DMS79 treated with DMSO at 0.1 percent for 48 hours (cell line): ENCODE measurements around the gene CENPB.

Experiments used
- DNase-seq: peaks from one replicate; lab custom pipeline; 2025; lab: John Stamatoyannopoulos, UW

Gene CENPB

DNA sequence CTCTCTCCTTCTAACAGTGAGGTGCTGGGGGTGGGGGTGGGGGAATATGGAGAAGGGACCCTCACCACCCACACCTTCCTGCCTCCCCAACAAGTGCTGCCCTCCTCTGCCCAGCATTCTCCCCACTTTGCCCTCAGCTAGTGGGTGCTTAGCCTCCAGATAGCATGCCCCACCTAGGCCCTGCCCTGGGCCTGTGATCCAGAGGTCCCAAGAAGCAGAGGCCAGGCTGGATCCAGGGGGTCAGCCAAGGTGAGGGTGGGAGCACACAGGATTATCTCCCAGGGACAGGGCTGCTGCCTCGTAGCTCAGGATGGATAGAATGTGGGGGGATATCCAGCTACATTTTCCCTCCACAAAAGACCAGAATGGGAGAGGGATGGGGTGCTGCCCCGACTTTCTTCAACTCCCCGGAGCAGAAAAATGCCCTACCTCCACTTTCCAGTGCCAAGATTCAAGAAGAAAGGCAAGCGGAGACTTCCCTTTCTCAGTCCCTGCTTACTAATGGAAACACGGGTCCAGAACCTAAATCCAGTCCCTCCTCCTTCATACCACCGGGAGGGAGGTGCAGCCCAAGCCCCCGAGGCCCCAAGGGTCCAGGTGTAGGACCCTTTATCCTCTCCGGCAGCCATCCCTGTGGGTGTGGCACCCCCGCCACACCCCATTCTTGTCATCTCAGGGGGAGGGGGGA lies 20.0 kb downstream of the CENPB start:
- no peak for DNase-seq

DNA sequence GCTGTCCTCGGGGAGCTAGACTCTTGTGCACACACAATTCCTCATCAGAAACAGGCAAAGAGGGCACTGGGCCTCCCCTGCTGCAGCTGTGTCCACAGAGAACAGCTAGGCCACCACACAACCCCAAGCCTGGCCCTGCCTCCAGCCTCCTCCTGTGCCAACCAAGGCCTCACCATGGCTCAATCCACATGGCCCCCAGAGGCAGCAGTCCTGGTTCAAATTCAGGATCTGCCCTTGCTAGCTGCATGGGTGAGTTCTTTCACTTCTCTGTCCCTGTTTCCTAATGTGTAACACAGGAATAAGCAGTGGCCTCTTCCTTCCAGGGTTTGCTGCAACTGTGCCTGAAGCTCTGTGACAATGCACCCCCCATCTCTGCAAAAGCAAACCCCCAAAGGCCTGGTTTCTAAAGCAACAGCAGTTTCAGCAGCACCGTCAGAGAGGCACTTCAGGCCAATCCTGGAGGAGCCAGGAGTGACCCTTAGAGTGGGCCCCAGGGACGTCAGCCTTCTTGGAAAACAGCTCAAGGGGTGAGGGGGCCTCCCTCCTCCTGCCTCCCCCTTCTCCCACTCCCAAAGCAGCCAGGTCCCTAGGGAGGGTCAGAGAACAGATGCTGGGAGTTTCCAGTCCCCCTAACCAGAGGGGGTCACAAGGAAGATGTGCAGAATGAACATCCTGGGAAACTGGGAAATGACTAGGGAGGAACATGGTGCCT lies 21.2 kb downstream of the CENPB start:
- no peak for DNase-seq

DNA sequence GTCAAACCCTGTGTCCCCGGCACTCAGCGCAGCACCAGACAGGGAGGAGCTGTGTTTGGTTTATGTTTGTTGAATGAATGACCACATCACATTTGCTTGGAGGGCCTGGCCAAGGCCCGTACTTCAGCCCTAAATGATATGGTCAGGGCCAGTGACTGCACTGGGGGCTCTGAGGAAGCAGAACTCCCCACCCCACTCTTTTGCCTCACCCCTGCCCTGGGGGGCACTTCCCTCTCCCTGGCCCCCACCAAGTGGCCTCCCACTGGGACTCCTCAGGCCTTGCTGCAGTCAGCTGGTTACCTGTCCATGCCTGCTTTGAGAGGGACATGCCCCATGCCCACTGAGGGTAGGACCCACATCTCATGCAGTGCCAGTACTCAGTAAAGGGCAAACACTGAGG lies 21.9 kb downstream of the CENPB start:
- DNase-seq: no peak

DNA sequence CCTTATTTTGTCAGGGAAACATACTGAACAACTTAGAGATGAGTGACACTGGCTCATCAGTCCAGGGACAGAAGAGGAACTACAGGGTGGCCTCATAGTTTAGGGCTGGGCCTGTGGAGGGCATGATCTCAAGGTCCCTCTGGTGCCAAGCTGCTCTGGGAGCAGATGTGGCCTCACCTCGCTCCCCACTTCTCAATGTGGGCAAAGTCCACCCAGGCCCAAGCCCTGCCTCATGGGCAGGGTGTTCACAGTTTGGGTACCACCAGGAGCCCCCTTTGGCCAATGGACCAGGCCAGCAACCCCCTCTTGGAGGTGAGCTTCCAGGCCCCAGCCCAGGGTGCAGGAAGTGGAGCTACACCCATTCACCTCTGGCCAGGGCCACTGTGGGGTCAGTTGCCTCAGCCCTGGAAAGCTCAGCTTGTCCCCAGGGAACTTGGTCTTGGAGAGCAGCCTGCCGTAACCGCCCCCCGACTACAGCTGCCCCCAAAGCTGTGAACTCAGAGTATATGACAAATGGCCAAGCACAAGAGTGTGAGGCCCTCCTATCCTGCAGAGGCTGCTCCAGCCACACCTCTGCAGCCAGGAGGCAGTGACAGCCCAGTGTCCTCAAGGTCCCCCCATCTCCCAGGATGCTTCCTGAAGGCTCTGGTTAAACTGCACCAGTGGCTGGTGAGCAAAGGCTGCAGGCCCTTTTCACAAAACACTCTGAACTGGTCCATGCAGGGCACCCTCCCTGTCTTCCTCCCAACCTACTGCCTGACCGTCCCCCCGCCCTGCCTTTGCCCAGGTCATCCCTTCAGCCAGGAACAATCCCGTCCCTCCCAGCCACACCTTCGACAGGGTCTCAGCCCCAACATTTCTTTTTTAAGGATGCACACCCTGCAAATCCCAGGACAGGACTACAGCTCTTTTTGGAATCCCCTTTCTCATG lies 22.6 kb downstream of the CENPB start:
- no peak for DNase-seq

DNA sequence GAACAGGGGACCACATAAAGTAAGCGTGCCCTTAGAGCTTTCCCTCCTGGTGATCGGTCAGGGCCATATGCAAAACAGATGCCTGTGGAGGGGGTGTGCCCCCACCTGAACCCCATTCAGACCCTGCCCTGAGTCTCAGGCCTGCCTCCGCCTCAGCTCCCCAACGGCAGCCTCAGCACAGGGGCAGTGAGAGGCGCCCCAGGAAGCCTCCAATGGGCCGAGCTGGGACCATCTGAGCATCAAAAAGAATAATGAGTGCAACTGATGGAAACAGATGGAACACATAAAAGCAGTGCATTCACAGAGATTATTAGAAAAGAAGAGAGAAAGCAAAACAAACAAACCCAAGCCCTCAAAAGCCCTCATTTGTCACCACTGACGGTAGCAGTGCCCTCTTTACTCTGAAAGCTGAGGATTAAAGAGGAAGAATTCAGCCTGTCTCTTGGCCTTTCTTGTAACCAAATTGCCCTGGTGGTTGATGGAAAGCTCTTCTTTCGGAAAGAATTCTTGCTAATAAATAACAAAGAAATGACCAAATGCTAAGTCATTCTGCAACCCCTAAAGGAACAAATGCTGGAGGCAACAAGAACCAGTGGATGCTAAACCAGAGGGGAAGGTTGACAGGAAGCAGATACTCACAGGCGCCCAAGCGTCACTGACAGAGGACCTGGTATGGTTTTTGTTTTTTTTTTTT lies 25.7 kb downstream of the CENPB start:
- DNase-seq: no peak

DNA sequence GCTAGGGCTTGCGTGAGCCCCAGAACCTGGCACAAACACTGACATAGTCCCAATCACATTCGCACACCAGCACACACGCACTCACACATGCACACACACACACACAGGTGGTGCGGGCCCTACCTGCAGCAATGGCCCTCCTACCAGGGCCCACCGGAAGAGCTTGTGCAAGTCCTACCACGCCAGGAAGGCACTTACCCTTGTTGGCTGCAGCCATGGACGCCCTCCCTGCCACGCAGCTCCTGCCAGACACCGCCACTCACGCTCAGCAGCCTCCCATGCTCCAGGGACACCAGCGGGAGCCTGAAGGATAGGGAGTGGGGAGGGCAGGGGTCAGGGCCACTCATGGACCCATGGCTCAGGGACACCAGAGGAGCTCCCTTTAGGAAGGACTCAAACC lies 26.7 kb downstream of the CENPB start:
- DNase-seq: no peak

DNA sequence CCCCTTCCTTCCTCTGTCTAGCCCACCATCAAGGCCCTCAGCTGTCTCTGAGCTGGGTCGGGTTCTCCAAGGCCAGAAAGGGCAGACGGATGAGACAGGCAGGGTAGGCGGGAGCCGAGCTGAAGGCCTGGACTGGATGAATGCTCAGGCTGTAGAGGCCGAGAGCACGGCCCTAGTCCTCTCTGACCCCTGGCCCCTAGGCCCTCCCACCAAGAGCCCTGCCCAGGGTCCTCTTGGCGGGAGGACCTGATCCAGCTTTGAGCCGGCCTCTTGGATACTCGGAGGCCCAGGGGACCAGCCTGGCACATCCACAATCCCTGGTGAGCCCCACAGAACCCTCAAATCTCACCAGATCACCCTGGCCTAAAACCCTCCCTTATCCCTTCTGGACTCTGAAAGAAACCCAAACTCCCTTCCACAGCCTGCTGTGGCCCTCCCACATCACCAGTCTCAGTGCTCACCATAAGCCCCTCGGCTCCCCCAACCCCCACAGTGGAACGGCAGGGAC lies 27.2 kb downstream of the CENPB start:
- DNase-seq: no peak

DNA sequence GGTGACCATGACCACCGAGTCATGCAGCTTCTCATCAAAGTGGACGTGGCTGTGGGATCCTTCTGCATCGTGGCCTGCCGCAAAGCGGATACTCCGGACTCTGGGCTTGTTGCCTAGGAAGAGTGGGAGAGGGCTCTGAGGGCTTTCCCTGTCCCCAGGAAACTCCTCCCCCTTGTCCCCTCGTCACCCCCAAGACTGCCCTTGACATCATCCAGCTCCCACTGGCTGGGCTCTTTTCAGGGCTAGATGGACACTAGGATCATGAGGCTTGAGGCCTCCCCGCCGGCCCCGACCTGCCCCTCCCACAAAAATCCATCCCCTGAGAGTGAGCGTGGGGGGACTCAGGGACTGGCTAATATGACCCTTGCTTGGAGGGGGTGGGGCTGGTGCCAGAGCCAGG lies 28.0 kb downstream of the CENPB start:
- no peak for DNase-seq

DNA sequence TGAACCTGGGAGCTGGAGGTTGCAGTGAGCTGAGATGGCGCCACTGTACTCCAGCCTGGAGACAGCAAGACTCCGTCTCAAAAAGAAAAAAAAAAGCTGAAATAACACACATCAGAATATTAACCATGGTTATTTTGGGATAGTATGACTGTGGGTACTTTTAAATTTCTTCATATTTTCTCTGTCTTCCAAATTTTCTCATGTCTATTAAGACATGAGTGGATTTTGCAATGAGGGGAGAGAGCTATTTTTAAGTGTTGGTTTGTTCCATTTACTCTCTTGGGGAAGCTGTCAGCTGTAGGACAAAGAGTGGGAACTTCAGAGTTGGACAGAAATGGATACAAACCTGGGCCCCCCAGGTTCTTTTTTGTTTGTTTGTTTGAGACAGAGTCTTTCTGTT lies 29.3 kb downstream of the CENPB start:
- no peak for DNase-seq

DNA sequence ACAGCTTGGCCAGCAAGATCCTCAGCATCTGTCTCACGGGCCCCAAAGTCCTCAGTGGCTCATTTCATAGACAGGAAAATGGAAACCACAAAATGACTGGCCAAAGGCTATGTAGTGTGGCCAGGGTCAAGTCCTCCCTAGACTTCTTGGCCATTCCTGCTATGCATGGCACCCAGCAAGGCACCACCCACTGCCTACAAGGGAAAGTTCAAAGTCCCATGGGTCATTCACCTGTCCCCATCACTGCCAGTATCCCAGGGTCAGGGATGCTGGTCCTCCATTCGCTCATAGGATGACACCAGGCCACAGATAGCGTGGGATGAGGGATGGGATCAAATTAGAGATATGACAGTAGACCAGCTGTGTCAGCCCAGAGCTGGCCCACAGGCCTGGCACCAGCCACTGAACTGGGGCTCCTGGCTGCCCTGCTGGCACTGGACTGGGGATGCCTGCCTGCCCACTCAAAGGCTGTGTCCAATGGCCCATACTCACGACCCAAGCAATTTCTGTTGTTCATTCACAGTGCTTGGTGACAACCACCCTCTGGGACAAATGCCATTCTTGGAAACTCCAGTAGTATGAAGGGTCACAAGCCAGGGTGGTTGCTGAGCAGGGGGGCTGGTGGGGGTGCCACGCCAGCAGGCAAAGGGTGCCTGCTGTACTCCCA lies 30.6 kb downstream of the CENPB start:
- no peak for DNase-seq

DNA sequence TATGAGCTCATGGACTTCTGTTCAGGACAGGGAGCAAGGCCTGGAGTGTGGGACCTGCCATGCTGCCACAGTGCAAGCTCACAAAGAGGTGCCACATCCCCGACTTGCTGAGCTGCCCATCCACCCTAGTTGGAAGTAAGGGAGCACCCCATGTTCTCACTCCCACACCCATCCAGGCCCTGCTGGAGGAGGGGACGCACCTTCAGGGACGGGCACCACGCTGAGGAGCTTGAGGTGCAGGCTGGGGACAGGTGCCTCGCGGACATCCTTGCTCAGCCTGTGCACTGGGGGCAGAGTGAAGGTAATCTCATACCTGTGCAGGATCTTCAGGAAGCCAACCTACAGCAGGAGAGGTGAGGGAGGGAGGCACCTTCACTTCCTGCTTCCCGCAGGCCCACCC lies 31.3 kb downstream of the CENPB start:
- DNase-seq: no peak

DNA sequence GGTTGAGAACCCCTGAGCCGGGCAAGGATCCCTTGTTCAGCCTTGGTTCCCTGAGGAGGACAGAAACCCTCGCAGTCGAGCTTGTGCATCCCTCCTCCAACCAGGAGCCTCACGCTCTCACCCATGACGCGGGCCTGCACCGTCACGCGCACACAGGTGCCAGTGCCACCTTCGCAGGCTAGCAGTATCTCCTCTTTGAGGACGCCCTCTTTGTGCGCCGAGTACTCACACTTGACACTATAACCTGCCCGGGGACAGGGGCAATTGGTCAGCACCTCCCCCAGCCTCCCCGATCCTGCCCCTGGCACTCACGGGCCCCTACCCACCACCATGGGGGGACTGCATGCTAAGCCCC lies 32.3 kb downstream of the CENPB start:
- no peak for DNase-seq

DNA sequence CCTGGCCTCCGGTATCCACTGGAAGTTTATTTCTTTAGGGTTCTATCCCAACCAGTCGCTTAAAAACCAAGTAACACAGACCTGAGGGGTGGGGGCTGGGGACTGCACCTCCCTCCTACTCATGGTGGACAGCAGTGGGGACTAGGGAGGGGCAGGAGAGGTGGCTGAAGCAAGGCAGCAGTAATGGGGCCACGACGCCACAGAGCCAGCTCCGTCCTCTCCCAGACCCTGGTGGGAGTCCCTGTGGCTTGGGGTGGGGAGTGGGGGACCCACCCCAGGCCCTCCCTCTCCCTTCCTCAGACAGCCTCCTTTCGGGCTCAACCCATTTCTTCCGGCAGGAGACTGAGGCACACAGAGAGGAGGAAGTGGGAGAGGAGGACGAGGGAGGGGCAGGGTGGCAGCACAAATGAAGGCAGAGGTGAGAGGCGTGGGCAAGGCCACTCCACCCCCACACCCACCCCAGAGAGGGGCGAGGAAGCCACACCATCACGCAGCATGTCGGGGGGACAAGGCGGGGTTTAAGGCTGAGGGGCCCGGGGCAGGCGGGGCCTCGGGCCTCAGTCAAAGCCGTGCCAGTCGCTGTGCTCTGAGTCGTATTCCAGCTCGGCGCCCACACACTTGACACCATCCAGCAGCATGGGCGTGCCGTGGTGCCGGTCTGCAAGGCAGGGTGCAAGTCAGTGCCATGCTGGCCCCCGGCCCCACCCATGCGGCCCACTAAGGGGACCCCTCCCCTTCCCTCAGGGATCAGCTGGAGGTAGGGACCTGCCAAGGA lies 32.9 kb downstream of the CENPB start:
- DNase-seq: no peak

DNA sequence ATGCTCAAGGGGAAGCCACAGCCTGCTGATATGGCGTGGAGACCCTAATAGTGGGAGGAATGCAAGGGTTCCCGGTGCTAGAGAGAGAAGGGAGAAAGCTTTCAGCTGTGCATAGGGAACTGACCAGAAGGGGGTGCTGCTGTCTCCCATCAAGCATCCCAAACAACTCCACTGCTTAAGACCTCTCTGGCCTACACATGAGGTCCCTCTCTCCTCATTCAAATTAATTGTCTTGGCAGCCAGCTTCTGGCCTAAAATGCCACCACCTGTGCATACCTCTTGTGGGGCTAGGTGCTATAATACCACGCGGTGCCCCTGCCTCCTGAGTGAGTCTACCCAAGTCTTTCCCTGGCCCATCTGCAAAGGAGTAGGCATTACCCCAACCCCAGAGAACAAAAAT lies 33.4 kb downstream of the CENPB start:
- peak; percentile 61 for DNase-seq

DNA sequence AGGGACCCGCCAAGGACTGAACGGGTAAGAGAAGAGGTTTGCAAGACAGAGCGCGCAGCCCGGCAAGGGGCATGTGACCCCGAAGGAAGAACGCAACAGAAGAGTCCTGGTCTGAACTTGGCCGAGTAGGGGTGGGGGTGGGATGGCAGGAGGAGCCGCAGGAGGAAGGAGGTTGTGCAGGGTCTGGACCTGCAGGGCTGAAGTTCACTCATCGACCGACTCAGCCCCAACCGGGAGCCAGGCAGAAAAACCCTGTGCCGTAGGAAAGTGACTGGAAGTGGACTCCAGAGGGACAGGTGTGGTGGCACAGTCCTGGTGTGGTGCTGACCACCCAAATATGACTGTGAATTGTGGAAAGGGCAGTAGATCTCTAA lies 34.2 kb downstream of the CENPB start:
- no peak for DNase-seq

DNA sequence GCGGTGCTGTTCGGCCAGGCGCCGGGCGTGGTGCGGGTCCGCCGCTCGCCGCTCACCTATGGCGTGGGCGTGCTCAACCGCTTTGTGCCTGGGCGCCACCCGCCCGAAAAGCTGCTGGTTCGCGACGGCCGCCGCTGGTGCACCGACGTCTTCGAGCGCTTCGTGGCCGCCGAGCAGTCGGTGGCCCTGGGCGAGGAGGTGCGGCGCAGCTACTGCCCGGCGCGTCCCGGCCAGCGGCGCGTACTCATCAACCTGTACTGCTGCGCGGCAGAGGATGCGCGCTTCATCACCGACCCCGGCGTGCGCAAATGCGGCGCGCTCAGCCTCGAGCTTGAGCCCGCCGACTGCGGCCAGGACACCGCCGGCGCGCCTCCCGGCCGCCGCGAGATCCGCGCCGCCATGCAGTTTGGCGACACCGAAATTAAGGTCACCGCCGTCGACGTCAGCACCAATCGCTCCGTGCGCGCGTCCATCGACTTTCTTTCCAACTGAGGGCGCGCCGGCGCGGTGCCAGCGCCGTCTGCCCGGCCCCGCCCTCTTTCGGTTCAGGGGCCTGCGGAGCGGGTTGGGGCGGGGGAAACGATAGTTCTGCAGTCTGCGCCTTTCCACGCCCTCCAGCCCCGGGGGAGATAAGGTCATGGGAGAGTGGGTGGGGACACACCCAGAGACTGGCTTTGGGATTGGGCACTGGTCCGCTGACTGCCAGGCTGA lies 34.7 kb downstream of the CENPB start:
- DNase-seq: peak; percentile 85

DNA sequence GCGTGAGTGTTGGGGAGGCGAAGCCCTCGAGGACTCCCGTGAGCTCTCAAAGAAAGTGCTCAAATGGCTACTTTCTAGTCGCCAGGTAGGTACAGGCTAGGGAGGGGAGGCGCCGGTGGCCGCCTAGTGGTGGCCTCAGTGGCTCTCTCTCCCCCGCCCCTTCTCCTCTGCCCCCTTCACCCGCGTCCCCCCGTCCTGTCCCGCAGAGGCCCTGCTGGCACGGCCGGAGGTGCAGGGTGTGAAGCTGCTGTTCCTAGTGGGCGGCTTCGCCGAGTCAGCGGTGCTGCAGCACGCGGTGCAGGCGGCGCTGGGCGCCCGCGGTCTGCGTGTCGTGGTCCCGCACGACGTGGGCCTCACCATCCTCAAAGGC lies 35.2 kb downstream of the CENPB start:
- DNase-seq: no peak

DNA sequence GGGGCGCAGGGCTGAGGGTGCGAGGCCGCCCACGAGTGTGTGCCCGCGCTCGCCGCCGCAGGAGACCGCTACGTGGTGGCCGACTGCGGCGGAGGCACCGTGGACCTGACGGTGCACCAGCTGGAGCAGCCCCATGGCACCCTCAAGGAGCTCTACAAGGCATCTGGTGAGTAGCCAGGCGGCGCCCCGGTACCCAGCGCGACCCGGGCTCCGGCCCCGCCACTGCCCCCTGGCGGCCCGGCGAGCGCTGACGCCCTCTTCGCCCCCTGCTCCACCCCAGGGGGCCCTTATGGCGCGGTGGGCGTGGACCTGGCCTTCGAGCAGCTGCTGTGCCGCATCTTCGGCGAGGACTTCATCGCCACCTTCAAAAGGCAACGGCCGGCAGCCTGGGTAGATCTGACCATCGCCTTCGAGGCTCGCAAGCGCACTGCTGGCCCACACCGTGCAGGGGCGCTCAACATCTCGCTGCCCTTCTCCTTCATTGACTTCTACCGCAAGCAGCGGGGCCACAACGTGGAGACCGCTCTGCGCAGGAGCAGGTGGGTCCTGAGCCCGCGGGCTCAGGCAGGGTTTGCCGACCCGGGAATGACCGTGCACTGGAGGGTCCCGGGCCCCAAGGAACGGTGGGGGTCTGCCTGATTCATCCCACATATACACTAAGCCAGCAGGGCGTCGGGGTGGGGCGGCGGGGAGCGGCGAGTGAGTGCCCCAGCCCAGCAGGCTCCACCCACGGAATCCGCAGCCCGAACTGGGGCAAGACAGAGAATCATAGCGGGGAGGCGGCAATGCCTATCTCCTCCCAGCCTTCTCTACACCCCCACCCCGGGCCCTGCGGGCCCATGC lies 36.6 kb downstream of the CENPB start:
- peak; percentile 51 for DNase-seq

DNA sequence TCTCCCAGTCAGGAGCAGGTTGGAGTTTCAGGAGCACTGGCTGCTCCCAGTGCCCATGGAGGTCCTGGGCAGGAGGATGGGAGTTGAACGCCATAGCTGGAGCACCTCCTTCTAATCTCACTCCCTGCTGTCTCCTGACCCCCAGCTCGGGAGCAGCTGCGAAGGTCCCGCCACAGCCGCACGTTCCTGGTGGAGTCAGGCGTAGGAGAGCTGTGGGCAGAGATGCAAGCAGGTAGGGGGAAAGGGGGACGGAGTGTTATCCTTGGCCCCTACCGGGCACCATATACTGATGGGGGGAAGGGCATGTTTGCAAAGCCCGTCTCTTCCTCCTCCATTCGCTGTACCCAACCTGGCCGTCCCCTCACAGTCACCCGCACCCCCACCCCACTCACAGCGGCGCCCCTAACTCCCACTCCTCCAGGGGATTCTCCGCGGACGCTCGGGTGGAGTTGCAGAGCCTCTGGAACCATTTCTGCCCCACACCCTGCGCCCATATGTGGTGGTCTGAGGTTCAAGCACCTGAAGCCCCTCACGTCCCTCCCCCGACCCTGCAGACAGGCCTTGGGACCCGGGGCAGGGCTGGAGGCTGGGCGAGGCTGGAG lies 37.4 kb downstream of the CENPB start:
- no peak for DNase-seq
